Activated naive CD4-positive, alpha-beta T cell treated with anti-CD3 and anti-CD28 coated beads, Interleukin-2, amount 50 U/mL, for 16 hours (primary cell): ENCODE measurements around the gene IKZF3.
"Not testable (repeated sequence)": the region's sequence is repeated elsewhere in the genome, so short reads cannot be mapped to it uniquely, and the experiment has no call there.

Source experiments
- DNase-seq: peaks from one replicate; pipeline ENCODE4 v3.0.0-alpha.2; 2020

IKZF3 gene

GRCh38 chr17:39863918-39864746 is at the start of gene IKZF3:
Gene IKZF3 (minus strand): TSS chr17:39864312. CDS start chr17:39864126, 186 bp downstream.
- peak; percentile 87 for DNase-seq

- DNase-seq = no peak
Measured at GRCh38 chr17:39908789-39909352, 44.8 kb upstream of the IKZF3 start.

GRCh38 chr17:39904990-39905288 is 40.8 kb upstream of the IKZF3 start:
- DNase-seq = no peak

DNA sequence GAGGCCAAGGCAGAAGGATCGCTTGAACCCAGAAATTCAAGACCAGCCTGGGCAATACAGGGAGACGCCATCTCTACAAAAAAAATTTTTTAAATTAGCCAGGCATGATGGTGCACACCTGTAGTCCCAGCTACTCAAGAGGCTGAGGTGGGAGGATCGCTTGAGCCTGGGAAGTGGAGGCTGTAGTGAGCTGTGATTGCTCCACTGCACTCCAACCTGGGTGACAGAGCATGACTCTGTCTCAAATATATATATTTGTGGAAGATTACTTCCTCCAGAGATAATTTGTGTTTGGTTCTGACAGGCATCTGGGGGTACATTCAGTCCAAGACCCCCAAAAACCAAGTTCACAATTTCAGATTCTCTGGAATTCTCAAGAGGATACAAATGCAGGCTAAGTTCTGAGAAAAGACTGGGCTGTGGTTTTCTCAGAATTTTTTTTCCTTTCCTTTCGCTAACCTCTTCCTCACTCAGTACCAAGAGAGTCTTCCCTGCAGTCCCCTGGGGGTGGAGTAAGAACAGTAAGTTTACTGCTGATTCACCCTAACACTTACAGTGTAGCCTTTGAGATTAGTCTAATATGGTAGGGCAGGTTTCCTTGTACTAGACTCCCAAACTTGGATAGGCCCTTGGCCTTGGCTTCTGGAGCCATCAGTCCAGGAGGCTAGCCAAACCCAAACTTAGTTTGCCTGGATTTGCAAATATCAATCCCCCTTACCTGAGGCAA is 39.2 kb upstream of the IKZF3 start:
- DNase-seq = no peak

DNA sequence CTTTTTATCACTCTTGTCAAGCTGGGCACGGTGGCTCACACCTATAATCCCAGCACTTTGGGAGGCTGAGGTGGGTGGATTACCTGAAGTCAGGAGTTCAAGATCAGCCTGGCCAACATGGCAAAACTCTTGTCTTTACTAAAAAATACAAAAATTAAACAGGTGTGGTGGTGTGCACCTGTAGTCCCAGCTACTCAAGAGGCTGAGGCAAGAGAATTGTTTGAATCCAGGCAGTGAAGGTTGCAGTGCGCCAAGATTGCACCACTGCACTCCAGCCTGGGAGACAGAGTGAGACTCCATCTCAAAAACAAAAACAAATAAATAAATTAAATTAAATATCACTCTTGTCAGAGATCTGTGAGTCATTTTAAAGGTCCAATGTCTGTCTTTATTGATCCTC is 37.9 kb upstream of the IKZF3 start:
- DNase-seq = not testable (repeated sequence)

- DNase-seq = no peak
Measured at GRCh38 chr17:39899215-39899614, 35.1 kb upstream of the IKZF3 start.

DNA sequence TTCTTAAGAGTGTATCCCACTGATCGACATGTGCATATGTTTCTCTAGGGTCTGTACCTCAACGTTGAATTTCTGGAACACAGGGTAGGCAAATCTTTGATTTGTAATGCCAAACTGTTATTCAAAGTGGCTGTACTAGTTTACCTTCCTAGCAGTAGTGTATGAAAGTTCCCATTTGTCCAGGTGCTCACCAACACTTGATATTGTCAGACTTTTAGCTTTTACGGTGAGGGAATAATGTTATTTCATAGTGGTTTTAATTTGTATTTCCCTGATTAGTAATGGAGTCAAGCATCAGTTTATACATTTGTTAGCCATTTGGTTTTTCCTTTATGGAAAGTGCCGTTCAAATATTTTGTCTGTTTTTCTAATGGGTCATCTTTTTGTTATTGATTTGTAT is 34.0 kb upstream of the IKZF3 start:
- no peak for DNase-seq

DNA sequence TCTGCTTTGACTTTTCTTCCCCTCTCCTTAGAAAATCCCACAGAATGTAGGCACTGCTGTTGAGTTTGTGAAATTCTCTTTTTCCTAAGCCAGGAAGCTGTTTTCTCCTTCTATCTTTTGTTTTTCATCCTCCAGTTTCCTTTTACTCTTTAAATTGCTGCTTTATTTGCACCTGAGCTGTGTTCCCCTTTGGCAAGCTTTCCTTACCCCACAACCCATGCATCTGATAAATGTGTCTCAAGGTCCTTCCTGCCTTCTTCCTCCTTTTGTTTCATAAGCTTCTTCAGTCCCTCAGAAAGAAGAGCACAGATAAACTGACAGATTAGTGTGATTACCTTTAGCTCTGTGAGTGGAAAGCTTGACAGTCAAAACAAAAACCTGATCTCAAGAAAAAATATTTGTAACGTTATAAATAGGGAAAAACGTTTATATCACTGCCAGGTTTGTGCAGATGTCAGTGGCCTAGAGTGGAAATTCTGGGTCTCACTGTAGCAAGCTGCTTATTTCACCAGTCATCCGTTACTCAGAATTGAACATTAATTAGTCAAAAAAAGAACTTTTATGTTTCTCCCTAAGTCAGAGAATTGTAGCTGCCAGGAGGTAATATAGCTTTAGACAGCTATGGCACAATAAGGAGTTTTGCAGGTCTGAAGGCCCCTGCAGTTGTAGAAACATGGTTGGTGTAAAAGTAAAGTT is 30.7 kb upstream of the IKZF3 start:
- no peak for DNase-seq

- DNase-seq = no peak
Measured at GRCh38 chr17:39889200-39889599, 25.1 kb upstream of the IKZF3 start.

DNA sequence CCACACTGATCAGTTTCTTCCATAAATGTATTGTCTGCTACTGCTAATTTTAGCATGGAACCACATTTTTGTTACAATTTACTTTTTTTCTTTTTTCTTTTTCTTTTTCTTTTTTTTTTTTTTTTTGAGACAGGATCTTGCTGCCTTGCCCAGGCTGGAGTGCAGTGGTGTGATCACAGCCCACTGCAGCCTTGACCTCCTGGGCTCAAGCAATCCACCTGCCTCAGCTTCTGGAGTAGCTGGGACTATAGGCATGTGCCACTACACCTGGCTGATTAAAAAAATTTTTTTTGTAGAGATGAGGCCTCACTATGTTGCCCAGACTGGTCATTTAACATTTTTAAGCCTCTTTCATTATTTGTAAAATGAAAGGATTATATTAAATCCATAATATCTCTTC is 23.0 kb upstream of the IKZF3 start:
- no peak for DNase-seq

GRCh38 chr17:39886102-39886501 is 22.0 kb upstream of the IKZF3 start:
- not testable (repeated sequence) for DNase-seq

GRCh38 chr17:39872751-39873150 is 8.6 kb upstream of the IKZF3 start:
- DNase-seq = no peak

GRCh38 chr17:39871801-39872200 is 7.7 kb upstream of the IKZF3 start:
- no peak for DNase-seq

- DNase-seq = no peak
Measured at GRCh38 chr17:39870776-39871175, 6.7 kb upstream of the IKZF3 start.

- DNase-seq = no peak
Measured at GRCh38 chr17:39868554-39868942, 4.4 kb upstream of the IKZF3 start.

DNA sequence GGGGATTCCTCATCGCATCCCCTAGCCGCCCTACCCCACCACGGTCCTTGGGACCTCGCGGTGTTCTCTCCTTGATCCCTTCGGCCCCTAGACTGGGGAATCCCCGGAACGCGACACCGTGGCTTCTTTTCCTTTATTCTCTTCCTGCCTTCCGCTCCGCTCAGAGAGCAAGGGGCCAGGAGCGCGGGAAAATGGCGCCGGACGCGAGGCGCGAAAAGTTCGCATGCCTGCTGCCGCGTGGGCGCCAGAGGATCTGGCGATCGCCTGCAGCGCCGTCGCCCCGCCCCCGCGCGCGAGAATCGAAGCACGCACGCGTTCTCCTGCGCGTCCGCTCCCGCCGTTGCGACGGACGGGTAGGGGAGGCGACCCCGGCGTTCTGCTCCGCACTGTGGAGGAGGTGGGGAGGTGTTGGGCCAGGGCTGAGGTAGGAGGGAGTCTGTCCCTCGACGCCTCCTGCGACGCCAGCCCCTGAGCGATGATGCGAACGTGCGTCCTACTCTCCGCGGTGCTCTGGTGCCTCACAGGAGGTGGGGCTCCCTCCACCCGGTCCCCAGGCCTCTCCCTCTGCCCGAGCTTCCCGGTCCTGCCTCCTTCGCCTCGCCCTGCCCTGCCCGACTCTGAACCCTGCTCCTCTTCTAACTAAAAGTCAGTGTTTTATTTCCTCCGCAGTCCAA is 3.9 kb upstream of the IKZF3 start, which contains the start of gene ZPBP2:
Gene ZPBP2 (plus strand): TSS at position 323 of the 674 bp plus-strand sequence. CDS start 153 bp downstream, at position 476.
- peak; percentile 55 for DNase-seq

GRCh38 chr17:39867084-39867879 is 3.2 kb upstream of the IKZF3 start:
- peak; percentile 61 for DNase-seq

- DNase-seq = no peak
Measured at GRCh38 chr17:39866013-39866730, 2.1 kb upstream of the IKZF3 start.

GRCh38 chr17:39863244-39863917 is 731 bp downstream of the IKZF3 start:
- DNase-seq = no peak

GRCh38 chr17:39861235-39861634 is 2.9 kb downstream of the IKZF3 start:
- DNase-seq = no peak
